NT2/D1 (cell line): ENCODE data around the gene PER1.
"Not testable (repeated sequence)": the region's sequence is repeated elsewhere in the genome, so short reads cannot be mapped to it uniquely, and the experiment has no call there.

Source experiments
- SUZ12 ChIP-seq: IDR thresholded peaks from 2 replicates; pipeline ENCODE4 v1.6.1; 2011; ENCODE audit not compliant: insufficient read length, insufficient read depth; ENCODE audit errors: extremely low read depth
- YY1 ChIP-seq: IDR thresholded peaks from 2 replicates; pipeline ENCODE4 v1.6.1; 2011; ENCODE audit not compliant: insufficient read length, insufficient read depth
- ZNF274 ChIP-seq: IDR thresholded peaks from 2 replicates; pipeline ENCODE4 v1.6.1; 2011; ENCODE audit warnings: mild to moderate bottlenecking, low read depth, low read length

DNA sequence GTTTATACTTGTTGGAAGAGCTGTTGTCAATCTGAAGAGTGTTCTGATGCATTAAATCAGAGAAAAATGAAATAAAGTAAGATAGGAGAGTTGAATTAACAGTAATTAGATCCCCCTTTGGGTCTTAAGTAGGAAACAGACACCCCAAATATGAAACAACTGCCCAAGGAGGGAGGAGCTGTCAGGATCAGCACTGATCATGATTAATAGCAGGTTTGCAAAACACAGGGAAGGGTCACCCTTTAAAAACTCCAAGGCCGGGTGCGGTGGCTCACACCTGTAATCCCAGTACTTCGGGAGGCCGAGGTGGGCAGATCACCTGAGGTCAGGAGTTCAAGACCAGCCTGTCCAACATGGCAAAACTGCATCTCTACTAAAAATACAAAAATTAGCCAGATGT is 45.2 kb downstream of the PER1 start:
- TF ChIP-seq YY1, ZNF274, SUZ12: not testable (repeated sequence)
